HG02870 (cell line): ENCODE measurements around the gene LAP3.
"Not testable (repeated sequence)": the region's sequence is repeated elsewhere in the genome, so short reads cannot be mapped to it uniquely, and the experiment has no call there.

Source experiments
- ATAC-seq: cut with Tn5 transposase; IDR thresholded peaks from one replicate; pipeline ENCODE4 v1.9.1; 2021; ENCODE audit warnings: mild to moderate bottlenecking, moderate library complexity; ENCODE audit not compliant: unreplicated experiment

The LAP3 gene

GRCh38 chr4:17561195-17561909 lies 15.6 kb upstream of the LAP3 start:
- no peak for ATAC-seq

DNA sequence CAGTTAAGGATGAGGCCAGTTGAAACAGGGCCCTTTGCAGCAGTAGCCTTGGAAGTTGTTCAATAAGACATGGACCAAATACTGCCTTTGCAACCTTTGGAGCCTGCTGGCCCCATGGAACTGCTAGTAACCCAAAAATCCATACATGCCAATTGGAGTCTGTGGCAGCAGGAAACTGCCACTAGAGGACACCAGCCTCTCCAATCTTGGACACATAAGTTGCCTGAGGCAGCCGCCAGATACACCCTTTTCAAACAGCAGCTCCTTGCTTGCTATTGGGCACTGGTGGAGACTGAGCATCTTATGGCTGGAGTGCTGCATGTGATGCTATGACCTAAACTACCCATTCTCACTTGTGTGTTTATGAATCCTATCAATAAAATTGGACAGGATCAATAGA lies 14.8 kb upstream of the LAP3 start:
- no peak for ATAC-seq

DNA sequence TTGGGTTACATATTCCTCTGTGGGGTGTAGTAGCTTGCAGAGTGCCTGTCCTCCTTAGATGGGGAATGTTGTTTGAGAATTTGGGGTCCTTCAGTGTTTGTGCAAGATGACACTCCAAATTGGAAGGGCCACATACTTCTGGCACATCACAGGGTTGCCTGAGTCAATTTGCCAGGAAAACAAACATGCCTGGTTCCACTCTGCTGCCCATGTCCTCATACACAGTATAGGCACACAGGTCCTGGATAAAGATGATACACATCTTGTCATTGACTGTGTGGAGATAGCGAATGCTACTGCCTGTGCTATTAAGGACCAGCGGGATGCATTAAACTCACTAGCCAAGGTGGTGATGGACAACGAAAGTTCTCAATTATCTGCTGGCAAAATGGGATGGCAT lies 11.2 kb upstream of the LAP3 start:
- ATAC-seq: no peak

DNA sequence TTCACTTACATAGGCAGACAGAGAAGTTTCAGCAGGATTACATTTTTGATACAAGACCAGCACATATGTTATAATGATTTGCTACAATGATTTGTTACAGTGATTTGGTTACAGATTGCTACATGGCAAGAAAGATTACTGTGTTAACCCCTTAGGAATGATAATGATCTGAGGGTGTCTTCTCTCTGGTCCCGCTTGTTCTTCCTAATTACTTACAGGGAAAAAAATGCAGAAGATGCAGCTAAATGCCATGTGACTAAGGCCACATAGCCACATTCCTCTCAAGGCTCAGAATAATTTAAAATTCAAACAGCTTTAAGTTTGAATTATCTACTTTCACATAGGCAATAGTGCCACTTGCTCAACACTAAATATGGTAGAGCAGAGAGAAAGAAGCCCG lies 9.7 kb upstream of the LAP3 start:
- no peak for ATAC-seq

GRCh38 chr4:17574206-17574605 lies 2.8 kb upstream of the LAP3 start:
- ATAC-seq: no peak

DNA sequence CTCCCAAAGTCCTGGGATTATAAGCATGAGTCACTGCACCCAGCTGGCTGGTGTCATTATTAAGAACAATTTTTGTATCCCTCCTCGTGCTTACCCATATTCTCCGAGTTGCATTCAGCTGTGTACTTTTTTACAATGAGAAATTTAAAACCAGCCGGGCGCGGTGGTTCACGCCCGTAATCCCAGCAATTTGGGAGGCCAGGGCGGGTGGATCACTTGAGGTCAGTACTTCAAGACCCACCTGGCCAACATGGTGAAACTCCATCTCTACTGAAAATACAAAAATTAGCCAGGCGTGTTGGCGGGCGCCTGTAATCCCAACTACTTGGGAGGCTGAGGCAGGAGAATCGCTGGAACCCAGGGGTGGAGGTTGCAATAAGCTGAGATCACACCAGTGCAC lies 1.8 kb upstream of the LAP3 start:
- ATAC-seq: not testable (repeated sequence)

- ATAC-seq: peak; percentile 12
These were observed 875 bp downstream of the LAP3 start for GRCh38 chr4:17577665-17578481.

DNA sequence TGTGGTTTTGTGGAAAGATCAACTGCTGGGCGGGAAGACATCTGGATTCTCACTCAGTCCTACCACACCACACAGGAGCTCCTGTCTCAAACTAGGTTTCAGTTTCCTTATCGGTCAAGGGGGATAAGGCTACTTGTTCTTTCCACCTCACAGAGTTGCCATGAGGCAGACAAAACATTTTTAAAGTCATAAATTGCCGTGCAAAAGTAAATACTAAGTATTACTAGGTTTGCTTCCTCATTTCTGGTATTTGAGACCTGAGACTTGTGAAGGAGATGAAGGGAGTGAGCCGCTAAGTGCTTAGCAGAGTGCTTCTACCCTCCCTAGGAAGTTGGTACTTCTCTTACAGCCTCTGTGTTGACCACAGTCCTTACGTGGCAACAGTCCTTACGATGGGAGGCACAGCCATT lies 1.5 kb downstream of the LAP3 start:
- ATAC-seq: peak; percentile 30

DNA sequence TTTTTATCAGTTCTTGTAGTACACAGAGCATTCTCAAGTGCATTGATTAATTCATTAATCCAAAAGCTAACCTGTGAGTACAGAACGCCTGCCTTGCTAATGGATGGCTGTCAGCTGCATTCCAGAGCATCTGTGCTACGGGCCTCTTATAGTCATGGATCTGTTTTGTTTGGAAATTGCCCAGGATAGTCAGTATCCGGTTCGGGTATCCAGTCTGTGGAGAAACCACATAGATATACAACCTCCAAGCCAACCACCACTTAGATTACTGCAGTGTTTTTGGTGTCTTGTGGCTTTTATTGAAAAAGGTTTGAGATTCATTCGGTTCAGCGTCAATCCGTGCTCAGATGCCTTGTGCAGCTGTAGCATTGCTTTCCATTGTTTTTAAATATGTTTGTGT lies 4.0 kb downstream of the LAP3 start:
- no peak for ATAC-seq

- no peak for ATAC-seq
These were observed 6.3 kb downstream of the LAP3 start for GRCh38 chr4:17583276-17583675.

GRCh38 chr4:17583941-17584340 lies 6.9 kb downstream of the LAP3 start:
- no peak for ATAC-seq

GRCh38 chr4:17584521-17585213 lies 7.7 kb downstream of the LAP3 start:
- ATAC-seq: no peak

DNA sequence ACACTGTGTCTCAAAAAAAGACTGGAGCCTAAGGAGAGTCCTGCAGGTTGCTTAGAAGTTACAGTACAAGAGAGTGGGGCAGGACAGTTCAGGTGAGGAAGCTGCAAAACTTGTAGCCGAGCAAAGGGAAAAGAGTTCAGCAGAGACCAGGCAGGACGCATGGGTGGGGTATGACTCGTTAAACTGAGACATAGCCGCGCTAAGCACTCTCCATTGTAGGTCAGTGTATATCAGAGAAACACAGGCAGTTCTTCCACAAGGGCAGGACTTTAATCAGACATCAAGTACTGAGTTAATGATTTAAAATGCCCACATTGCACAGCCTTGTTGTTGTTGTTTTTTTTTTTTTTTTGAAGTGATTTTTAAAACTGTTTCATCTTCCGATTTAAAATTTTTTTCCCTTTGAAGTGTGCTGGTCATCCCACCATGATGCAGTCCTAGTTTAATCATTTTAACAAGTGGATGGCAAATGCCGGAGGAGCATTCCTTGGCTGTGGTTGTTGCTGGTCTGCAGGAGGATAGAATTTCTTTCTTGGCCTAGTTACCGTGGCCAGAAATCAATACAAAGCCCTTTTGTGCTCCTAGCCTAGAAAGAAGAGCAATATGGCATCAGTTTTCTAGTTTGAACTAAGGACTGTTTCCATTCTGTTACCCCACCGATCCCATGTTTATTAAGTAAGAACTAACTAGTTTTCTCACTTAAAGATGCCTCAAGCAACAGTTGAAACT lies 10.3 kb downstream of the LAP3 start:
- ATAC-seq: no peak

GRCh38 chr4:17589355-17589754 lies 12.4 kb downstream of the LAP3 start:
- no peak for ATAC-seq

DNA sequence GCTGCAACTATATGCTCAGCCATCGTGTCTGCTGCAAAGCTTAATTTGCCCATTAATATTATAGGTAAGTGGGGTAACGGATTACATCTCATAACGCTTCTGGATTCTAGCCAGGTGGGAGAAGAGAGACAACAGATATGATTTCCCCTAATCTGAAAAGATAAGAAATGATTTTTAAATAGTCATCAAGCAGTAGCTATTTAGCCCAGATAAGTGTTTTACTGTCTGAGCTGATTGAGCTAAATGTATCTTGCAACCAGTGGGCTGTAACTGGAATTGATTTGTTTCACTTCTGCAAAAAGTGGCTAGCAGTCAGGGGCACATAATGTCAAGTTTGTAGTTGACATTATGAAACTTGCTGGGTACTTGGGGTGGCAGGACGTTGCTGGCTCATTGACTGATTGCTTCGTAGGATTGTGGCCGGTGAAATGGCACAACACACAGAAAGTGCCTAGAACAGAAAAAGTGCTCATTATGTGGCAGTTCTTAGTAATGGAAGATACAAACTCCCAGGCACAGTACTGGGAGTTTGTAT lies 18.5 kb downstream of the LAP3 start:
- peak; percentile 71 for ATAC-seq

DNA sequence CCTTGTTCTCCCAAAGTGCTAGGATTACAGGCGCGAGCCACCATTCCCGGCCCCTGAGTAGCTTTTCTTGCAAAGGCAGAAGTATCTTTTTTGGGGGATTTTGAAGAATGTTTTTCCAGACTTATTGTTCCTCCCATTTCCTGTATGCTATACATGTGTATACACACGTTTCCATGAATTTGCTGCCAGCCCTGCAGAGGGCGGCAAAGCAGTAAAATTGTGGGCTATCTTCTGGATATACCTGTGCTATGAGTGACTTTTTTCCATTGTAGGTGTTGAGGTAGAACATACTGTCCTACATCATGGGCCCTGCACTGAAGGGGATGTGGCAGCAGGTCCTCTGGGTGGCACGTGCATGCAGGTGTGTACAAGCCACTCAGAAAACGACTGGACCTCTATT lies 20.5 kb downstream of the LAP3 start:
- no peak for ATAC-seq

DNA sequence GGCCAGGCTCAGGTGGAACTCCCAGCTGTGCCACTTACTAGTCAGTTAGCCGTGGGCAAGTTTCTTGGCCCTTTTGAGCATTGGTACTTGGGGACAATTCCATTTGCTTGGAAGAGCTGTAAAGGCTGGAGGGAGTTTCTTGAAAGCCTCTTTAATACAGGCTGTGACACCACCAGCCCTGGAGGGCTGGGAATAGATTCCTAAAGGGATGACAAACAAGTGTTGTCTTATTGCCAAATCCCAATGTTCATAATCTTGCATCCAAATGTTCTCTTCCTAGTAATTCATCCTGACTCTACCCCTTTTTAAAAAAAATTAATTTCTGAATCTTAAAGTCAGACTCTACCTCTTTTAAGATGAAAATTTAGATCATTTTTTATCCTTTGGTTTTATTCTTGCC lies 22.8 kb downstream of the LAP3 start:
- ATAC-seq: no peak

- no peak for ATAC-seq
These were observed 28.2 kb downstream of the LAP3 start for GRCh38 chr4:17605236-17605635.

GRCh38 chr4:17613761-17614415 lies 36.9 kb downstream of the LAP3 start:
- peak; percentile 49 for ATAC-seq
